Mucosa of stomach (tissue), 1 donor: ENCODE results near the gene SLIT3.
"Not testable (repeated sequence)": the region's sequence is repeated elsewhere in the genome, so short reads cannot be mapped to it uniquely, and the experiment has no call there.

ENCODE experiments used
- H3K27me3 ChIP-seq: one replicate; pipeline ENCODE4 v1.7.0; 2013; ENCODE audit warnings: mild to moderate bottlenecking, low read length; ENCODE audit not compliant: control insufficient read depth, insufficient read depth
- H3K36me3 ChIP-seq: one replicate; pipeline ENCODE4 v1.7.0; 2013; ENCODE audit warnings: low read length; ENCODE audit not compliant: control insufficient read depth, insufficient read depth
- H3K4me1 ChIP-seq: one replicate; pipeline ENCODE4 v1.7.0; 2013; ENCODE audit warnings: mild to moderate bottlenecking, low read length; ENCODE audit not compliant: control insufficient read depth, insufficient read depth
- H3K4me3 ChIP-seq: one replicate; pipeline ENCODE4 v1.7.0; 2013; ENCODE audit warnings: low read length
- H3K9ac ChIP-seq: one replicate; pipeline ENCODE4 v1.7.0; 2013; ENCODE audit warnings: mild to moderate bottlenecking, low read length, moderate library complexity
- H3K9me3 ChIP-seq: one replicate; pipeline ENCODE4 v1.7.0; 2013; ENCODE audit warnings: mild to moderate bottlenecking, low read length, moderate library complexity; ENCODE audit not compliant: control insufficient read depth
- donor health status: Pancreatic carcinoma.

SLIT3 gene

GRCh38 chr5:169122951-169123350 lies 178.0 kb downstream of the SLIT3 start:
- no peaks in the 10 kb centered on the region for H3K27me3 ChIP-seq
- no peak overlapping the region for H3K9ac ChIP-seq
- no peaks in the 10 kb centered on the region for H3K36me3 ChIP-seq
- peaks cover 11% of the 10 kb centered on the region for H3K4me1 ChIP-seq
- H3K9me3 ChIP-seq = no peaks in the 10 kb centered on the region
- H3K4me3 ChIP-seq = no peak overlapping the region

DNA sequence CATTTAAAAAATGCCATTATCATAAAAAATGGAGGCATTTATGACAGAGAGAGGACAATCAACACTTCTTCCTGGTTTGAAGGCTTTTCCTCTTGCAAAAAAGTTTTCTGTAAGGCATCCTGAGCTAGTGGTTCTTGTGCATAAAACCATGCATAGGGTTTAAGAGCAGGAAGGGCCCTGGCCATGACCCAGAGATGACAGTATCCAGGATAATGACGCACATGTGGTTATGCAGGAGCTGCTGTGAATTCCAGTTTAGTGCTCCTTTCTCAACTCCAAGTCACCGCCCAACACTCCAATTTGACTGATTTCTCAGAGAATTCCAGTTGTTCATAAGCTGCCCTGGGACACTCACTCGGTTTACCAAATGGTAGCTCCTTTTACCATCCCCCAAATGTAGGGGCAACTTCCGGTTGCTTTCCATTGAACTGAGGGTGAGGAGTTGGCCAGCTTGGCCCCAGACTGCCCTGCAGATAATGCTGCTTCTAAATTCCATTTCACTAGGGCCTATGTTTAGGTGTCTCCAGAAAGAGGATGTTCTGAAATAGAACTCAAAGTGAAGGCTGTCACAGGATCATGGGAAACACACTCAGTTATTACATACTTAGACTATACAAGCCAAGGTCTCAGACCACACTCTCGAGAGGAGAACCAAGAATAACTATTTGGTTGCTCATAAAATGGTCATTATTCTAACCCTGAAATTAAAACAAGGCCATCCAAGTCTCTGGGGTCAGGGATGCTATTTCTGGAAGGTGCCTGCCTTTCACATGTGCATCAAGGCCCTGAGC lies 179.1 kb downstream of the SLIT3 start:
- no peak overlapping the region for H3K9ac ChIP-seq

GRCh38 chr5:169119288-169120048 lies 181.5 kb downstream of the SLIT3 start:
- Histone ChIP-seq H3K27me3 (no peaks in the 10 kb centered on the region), H3K4me3 (no peak overlapping the region), H3K4me1 (peaks cover 11% of the 10 kb centered on the region), H3K9ac (no peak overlapping the region), H3K36me3 (no peaks in the 10 kb centered on the region), H3K9me3 (no peaks in the 10 kb centered on the region)

More for the DNA sequence above, 179.1 kb downstream of the SLIT3 start:
- Histone ChIP-seq H3K4me3 (no peak overlapping the region), H3K9me3 (no peaks in the 10 kb centered on the region), H3K36me3 (no peaks in the 10 kb centered on the region), H3K27me3 (no peaks in the 10 kb centered on the region), H3K4me1 (peaks cover 11% of the 10 kb centered on the region)

GRCh38 chr5:169116961-169117461 lies 183.9 kb downstream of the SLIT3 start:
- no peaks in the 10 kb centered on the region for H3K36me3 ChIP-seq
- H3K9ac ChIP-seq = no peak overlapping the region
- no peaks in the 10 kb centered on the region for H3K9me3 ChIP-seq
- H3K4me1 ChIP-seq = peaks cover 11% of the 10 kb centered on the region
- H3K27me3 ChIP-seq = no peaks in the 10 kb centered on the region
- H3K4me3 ChIP-seq = no peak overlapping the region

DNA sequence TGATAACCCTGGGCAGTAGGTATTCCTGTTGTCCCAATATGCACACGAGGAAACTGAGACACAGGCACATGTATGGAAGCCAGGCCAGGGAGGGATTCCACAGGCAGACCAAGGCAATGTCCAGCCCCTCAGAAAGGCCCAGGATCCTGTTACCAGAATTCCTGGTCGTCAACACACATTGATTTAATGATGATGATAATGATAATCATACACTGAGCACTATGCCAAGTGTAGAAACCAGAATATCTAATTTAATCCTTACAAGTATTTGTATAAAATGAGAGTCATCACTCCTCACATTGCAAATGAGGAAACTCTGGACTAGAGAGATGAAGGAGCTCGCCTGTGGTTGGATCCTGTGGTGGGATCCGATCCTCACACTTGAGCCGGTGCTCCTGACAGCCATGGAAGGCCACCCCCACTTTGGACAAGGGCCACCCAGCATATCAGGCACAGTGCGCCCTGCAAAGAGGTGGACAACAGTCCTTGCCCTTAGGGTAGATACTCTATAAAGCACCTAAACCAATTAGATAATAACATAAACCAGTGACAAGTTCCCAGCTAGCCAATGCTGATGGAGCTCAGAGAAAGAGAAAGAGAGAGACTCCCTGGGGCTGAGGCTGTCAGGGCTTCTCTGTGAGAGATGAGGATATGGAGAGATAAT lies 185.3 kb downstream of the SLIT3 start:
- Histone ChIP-seq H3K9ac (no peak overlapping the region), H3K36me3 (no peaks in the 10 kb centered on the region), H3K9me3 (no peaks in the 10 kb centered on the region), H3K4me3 (no peak overlapping the region), H3K27me3 (no peaks in the 10 kb centered on the region), H3K4me1 (peaks cover 11% of the 10 kb centered on the region)

DNA sequence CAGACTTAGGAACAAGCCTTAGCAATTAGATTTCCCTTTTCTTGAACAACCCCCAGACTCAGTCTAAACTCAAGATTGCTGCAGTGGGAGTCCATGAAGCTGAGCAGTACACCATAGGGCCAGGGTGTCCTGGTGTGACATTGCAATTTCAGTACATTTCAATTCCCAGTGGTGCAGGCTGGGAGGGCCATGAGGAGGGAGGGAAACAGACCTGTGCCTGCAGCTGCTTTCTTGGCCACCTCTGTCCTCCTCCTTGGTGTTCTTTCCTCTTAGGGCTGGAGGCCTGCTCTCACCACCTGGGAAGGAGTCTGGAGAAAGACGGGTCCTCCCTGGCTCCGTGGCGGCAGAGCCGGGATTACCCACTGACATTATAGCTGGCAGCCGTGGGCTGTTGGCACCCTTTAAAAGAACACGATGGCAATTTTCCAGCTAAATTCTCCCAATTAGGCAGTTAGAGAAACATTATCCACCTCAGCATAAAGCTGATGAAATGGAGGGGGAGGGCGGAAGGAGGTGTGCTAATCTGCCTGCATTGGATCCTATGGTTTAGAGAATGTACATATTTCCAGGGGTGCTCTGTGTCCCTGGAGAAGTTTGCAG lies 186.4 kb downstream of the SLIT3 start:
- Histone ChIP-seq H3K9ac (no peak overlapping the region), H3K4me1 (peaks cover 7% of the 10 kb centered on the region), H3K4me3 (no peak overlapping the region), H3K9me3 (no peaks in the 10 kb centered on the region), H3K27me3 (no peaks in the 10 kb centered on the region), H3K36me3 (no peaks in the 10 kb centered on the region)

DNA sequence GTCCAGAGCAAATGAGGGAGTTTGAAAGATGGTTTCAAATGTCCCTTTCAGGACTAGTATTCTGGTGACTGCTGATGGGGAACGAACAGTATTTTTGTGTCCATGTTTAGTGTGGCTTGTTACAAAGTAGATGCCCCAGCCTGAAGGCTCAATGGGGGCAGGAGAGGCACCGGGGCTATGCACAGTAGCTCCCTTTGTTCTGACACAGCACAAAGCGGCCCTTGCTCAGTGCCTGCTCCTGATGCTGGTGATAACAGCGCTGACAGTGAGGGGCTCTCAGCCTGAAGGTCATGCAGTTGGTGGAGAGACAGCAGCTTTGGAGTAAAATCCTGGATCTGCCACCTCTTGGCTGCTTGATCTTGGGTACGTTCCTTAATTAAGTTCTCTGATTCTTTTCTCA lies 188.9 kb downstream of the SLIT3 start:
- Histone ChIP-seq H3K4me3 (no peak overlapping the region), H3K9me3 (no peaks in the 10 kb centered on the region), H3K4me1 (no peaks in the 10 kb centered on the region), H3K9ac (no peak overlapping the region), H3K36me3 (no peaks in the 10 kb centered on the region), H3K27me3 (no peaks in the 10 kb centered on the region)

GRCh38 chr5:169106911-169107706 lies 193.8 kb downstream of the SLIT3 start:
- no peaks in the 10 kb centered on the region for H3K4me1 ChIP-seq
- no peaks in the 10 kb centered on the region for H3K27me3 ChIP-seq
- no peaks in the 10 kb centered on the region for H3K9me3 ChIP-seq
- no peak overlapping the region for H3K4me3 ChIP-seq
- no peaks in the 10 kb centered on the region for H3K36me3 ChIP-seq
- no peak overlapping the region for H3K9ac ChIP-seq

DNA sequence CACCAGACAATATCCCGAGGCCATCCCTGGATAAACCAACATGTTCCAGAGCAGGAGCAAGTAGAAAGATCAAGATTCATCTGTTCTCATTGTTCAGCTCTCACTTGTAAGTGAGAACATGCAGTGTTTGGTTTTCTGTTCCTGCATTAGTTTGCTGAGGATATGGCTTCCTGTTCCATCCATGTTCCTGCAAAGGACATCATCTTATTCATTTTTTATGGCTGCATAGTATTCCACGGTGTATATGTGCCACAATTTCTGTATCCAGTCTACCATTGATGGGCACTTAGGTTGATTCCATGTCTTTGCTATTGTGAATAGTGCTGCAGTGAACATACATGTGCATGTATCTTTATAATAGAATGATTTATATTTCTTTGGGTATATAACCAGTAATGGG lies 195.4 kb downstream of the SLIT3 start:
- H3K9ac ChIP-seq, H3K4me3 ChIP-seq, H3K36me3 ChIP-seq, H3K27me3 ChIP-seq, H3K9me3 ChIP-seq, H3K4me1 ChIP-seq: not testable (repeated sequence)

DNA sequence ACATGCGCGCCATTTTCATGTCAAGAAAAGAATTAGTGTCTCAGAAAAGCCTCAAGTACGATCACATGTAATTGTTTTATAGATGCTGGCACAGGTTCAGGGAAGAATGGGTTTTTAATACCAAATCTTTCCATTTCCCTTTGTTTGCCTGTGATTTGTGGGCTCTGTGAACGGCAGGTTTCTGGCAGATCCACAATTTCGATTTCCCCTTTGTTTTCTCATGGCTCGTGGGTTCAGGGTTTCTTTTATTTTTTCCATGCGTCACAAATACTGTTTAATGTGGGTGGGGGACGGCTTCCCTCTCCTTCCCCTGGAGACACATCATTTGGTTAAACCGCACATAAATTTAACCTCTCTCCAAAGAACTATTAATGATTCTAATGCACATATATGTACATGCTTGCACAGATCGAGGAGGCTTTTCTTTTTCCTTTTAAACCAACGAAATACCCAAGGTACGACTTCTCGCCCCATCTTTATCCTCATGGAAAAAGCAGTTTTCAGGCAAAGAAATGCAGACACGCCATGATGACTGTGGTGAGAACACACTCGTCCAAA lies 195.9 kb downstream of the SLIT3 start:
- no peaks in the 10 kb centered on the region for H3K36me3 ChIP-seq
- H3K4me1 ChIP-seq = no peaks in the 10 kb centered on the region
- no peak overlapping the region for H3K9ac ChIP-seq
- no peak overlapping the region for H3K4me3 ChIP-seq
- no peaks in the 10 kb centered on the region for H3K27me3 ChIP-seq
- H3K9me3 ChIP-seq = no peaks in the 10 kb centered on the region

GRCh38 chr5:169103586-169104181 lies 197.3 kb downstream of the SLIT3 start:
- Histone ChIP-seq H3K4me1 (no peaks in the 10 kb centered on the region), H3K27me3 (no peaks in the 10 kb centered on the region), H3K4me3 (no peak overlapping the region), H3K9me3 (no peaks in the 10 kb centered on the region), H3K36me3 (no peaks in the 10 kb centered on the region), H3K9ac (no peak overlapping the region)
